Epidermal melanocyte (primary cell): ENCODE data around the gene DHX38.
"Not testable (repeated sequence)": the region's sequence is repeated elsewhere in the genome, so short reads cannot be mapped to it uniquely, and the experiment has no call there.

ENCODE experiments used
- DNase-seq: peaks from one replicate; pipeline ENCODE4 v3.0.0; 2011; ENCODE audit warnings: low spot score; ENCODE audit not compliant: insufficient read length

DHX38 gene

GRCh38 chr16:72093448-72094265, at the start of gene DHX38, which contains the start of gene TXNL4B:
TSS of gene DHX38 (plus strand) at chr16:72093847. CDS start at chr16:72096158, 2,311 bp downstream.
TSS of gene TXNL4B (minus strand) at chr16:72093620. CDS start at chr16:72090749, 2,871 bp downstream.
- peak; percentile 100 for DNase-seq

GRCh38 chr16:72044296-72044695, 49.4 kb upstream of the DHX38 start:
- no peak for DNase-seq

GRCh38 chr16:72044825-72045359, 48.8 kb upstream of the DHX38 start:
- no peak for DNase-seq

GRCh38 chr16:72049110-72049509, 44.5 kb upstream of the DHX38 start:
- no peak for DNase-seq

- no peak for DNase-seq
Measured at GRCh38 chr16:72050769-72051464, 42.7 kb upstream of the DHX38 start.

- no peak for DNase-seq
Measured at GRCh38 chr16:72051818-72052217, 41.8 kb upstream of the DHX38 start.

- DNase-seq, result not testable (repeated sequence)
Measured at GRCh38 chr16:72054254-72054847, 39.3 kb upstream of the DHX38 start, which contains the start of gene HP. TSS of gene HP (plus strand) at chr16:72054505. CDS start at chr16:72054653, 148 bp downstream.

GRCh38 chr16:72055911-72056310, 37.7 kb upstream of the DHX38 start:
- no peak for DNase-seq

GRCh38 chr16:72057313-72057712, 36.3 kb upstream of the DHX38 start:
- DNase-seq, result not testable (repeated sequence)

- not testable (repeated sequence) for DNase-seq
Measured at GRCh38 chr16:72059060-72059459, 34.6 kb upstream of the DHX38 start.

- DNase-seq, result no peak
Measured at GRCh38 chr16:72060405-72060804, 33.2 kb upstream of the DHX38 start.

- DNase-seq, result no peak
Measured at GRCh38 chr16:72061564-72061963, 32.1 kb upstream of the DHX38 start.

- no peak for DNase-seq
Measured at GRCh38 chr16:72064361-72064894, 29.2 kb upstream of the DHX38 start.

- peak; percentile 53 for DNase-seq
Measured at GRCh38 chr16:72066747-72067146, 26.9 kb upstream of the DHX38 start.

- DNase-seq, result no peak
Measured at GRCh38 chr16:72068930-72069329, 24.7 kb upstream of the DHX38 start.

GRCh38 chr16:72072514-72073342, 20.9 kb upstream of the DHX38 start:
- DNase-seq, result no peak

- no peak for DNase-seq
Measured at GRCh38 chr16:72073560-72074230, 20.0 kb upstream of the DHX38 start.

- not testable (repeated sequence) for DNase-seq
Measured at GRCh38 chr16:72075067-72075466, 18.6 kb upstream of the DHX38 start.

GRCh38 chr16:72076991-72077706, 16.5 kb upstream of the DHX38 start:
- not testable (repeated sequence) for DNase-seq
